ENCODE results near the gene KIRREL1. TPM values are rescaled to one million over a fixed set of nuclear protein-coding genes. Genes with fewer than 3 reads are reported as not detected.

Gene KIRREL1
- total RNA-seq, 1 experiment from 2014 or later = 42.4 TPM

GRCh38 chr1:157949074-157949354 lies 44.4 kb upstream of the KIRREL1 start (continued):
- no peak for TF ChIP-seq ZNF281 (CRISPR knock-in tag; IDR thresholded peaks at IDR 0.05)
- TF ChIP-seq ATF2 (CRISPR knock-in tag; IDR thresholded peaks at IDR 0.05; ENCODE audit: borderline replicate concordance, low read depth) = no peak

- DNase-seq (ENCODE audit: low spot score) (no peak), ATAC-seq (no peak)
- peaks cover 2% of the 10 kb centered on the region for H3K27me3 Mint-ChIP-seq (ENCODE audit: low read depth)
- H3K4me3 Mint-ChIP-seq = no peak overlapping the region
- CTCF ChIA-PET = interaction anchor here (0.7 to 2.7 kb wide), 6 partner anchors 26 to 174 kb away, joined by 3 to 11 read pairs (median 6); no protein-coding TSS in a partner anchor
- POLR2A ChIA-PET = no interaction called here
- H3K9me3 Mint-ChIP-seq = no peaks in the 10 kb centered on the region
- no peaks in the 10 kb centered on the region for H3K36me3 Mint-ChIP-seq
- no peak overlapping the region for H3K27ac Mint-ChIP-seq
- H3K4me1 Mint-ChIP-seq = peaks cover 2% of the 10 kb centered on the region; the same call in 1 of the 2 replicates
- TF ChIP-seq CTCF (IDR thresholded peaks at IDR 0.05) (no peak), ERG (CRISPR knock-in tag; IDR thresholded peaks at IDR 0.05) (no peak), IRF1 (CRISPR knock-in tag; IDR thresholded peaks at IDR 0.05) (no peak), GRHL2 (CRISPR knock-in tag; IDR thresholded peaks at IDR 0.05; ENCODE audit: insufficient replicate concordance, severe bottlenecking) (no peak), E2F1 (CRISPR knock-in tag; IDR thresholded peaks at IDR 0.05) (no peak)
Measured at GRCh38 chr1:157951230-157951629, 42.2 kb upstream of the KIRREL1 start.

- no peak for TF ChIP-seq ZMAT4 (CRISPR knock-in tag; IDR thresholded peaks at IDR 0.05)
- TF ChIP-seq ZSCAN18 (CRISPR knock-in tag; IDR thresholded peaks at IDR 0.05) = no peak
- no peak for TF ChIP-seq ATF2 (CRISPR knock-in tag; IDR thresholded peaks at IDR 0.05; ENCODE audit: borderline replicate concordance, low read depth)
- TF ChIP-seq ZNF121 (CRISPR knock-in tag; IDR thresholded peaks at IDR 0.05) = no peak
- no peak for TF ChIP-seq PREB (CRISPR knock-in tag; IDR thresholded peaks at IDR 0.05; ENCODE audit: borderline replicate concordance)
- no peak for TF ChIP-seq ATF3 (CRISPR knock-in tag; conservative IDR thresholded peaks at IDR 0.05)
- TF ChIP-seq GTF2I (CRISPR knock-in tag; conservative IDR thresholded peaks at IDR 0.05) = no peak
- ChIA-PET CTCF (interaction anchor here (0.6 to 1.8 kb wide), 2 partner anchors 169 to 172 kb away, joined by 3 to 4 read pairs; no protein-coding TSS in a partner anchor), POLR2A (no interaction called here)
- Mint-ChIP-seq H3K9me3 (no peaks in the 10 kb centered on the region), H3K4me1 (peaks cover 2% of the 10 kb centered on the region; the same call in 1 of the 2 replicates), H3K27me3 (ENCODE audit: low read depth) (peaks cover 2% of the 10 kb centered on the region), H3K27ac (no peak overlapping the region), H3K4me3 (no peak overlapping the region), H3K36me3 (no peaks in the 10 kb centered on the region)
- ATAC-seq = no peak
- no peak for DNase-seq (ENCODE audit: low spot score)
Measured at GRCh38 chr1:157952601-157953000, 40.8 kb upstream of the KIRREL1 start.

All from WTC11 (cell line).